Measurements from ENCODE around the gene RUSF1. TPM values are rescaled to one million over a fixed set of nuclear protein-coding genes. Genes with fewer than 3 reads are reported as not detected.

Gene RUSF1
- total and polyA plus RNA-seq, 12 donors: 41.2 to 110 (median 65.3) TPM

GRCh38 chr16:31458073-31458843, 49.9 kb downstream of the RUSF1 start:
- intact Hi-C loops (cut with DNase I): no loop called here

GRCh38 chr16:31456988-31457360, 51.2 kb downstream of the RUSF1 start:
- H3K4me3 ChIP-seq: peak overlapping the region in 1 of 4 donors; percentile 90
- DNase-seq: peak in 1 of 7 donors; percentile 51

More at GRCh38 chr16:31458073-31458843, 49.9 kb downstream of the RUSF1 start:
- H3K4me1 ChIP-seq (replicated peaks in 1 of 2): peaks cover 37 to 57% of the 10 kb centered on the region in 2 donors
- H3K4me3 ChIP-seq: peak overlapping the region; percentile 12 to 90 (median 48)
- H3K27ac ChIP-seq: peak overlapping the region; percentile 96 to 100 (median 99)
- H3K9me3 ChIP-seq (replicated peaks in 1 of 3): no peaks in the 10 kb centered on the region
- WGBS, 4 donors: 0 to 1% (median 1%) methylated on average over 5 to 42 of the region's 42 CpGs
- H3K36me3 ChIP-seq (replicated peaks in 1 of 2): peaks cover 0 to 15% of the 10 kb centered on the region in 2 donors
- H3K27me3 ChIP-seq: no peaks in the 10 kb centered on the region
- peak in 6 of 7 donors; percentile 62 to 82 (median 68) for DNase-seq
- TF ChIP-seq CTCF (IDR thresholded peaks at IDR 0.05) (peak in 3 of 6 experiments; percentile 20 to 30 (median 26)), POLR2A (IDR thresholded peaks at IDR 0.05) (peak; percentile 11 to 60)

GRCh38 chr16:31455601-31456314, 52.4 kb downstream of the RUSF1 start:
- Histone ChIP-seq H3K9me3 (replicated peaks in 1 of 3) (no peaks in the 10 kb centered on the region), H3K4me3 (no peak overlapping the region), H3K36me3 (replicated peaks in 1 of 2) (no peaks in the 10 kb centered on the region), H3K27me3 (no peaks in the 10 kb centered on the region), H3K27ac (peak overlapping the region in 1 of 5 donors; percentile 8), H3K4me1 (replicated peaks in 1 of 2) (peaks cover 56 to 71% of the 10 kb centered on the region in 2 donors)
- 70 to 83% (median 74%) methylated on average over 11 to 17 of the region's 17 CpGs for WGBS, 4 donors
- TF ChIP-seq POLR2A (IDR thresholded peaks at IDR 0.05): no peak
- no peak for TF ChIP-seq CTCF (IDR thresholded peaks at IDR 0.05)
- intact Hi-C loops (cut with DNase I): no loop called here
- DNase-seq: peak in 3 of 7 donors; percentile 20 to 55 (median 22)

More at GRCh38 chr16:31456988-31457360, 51.2 kb downstream of the RUSF1 start:
- Histone ChIP-seq H3K27ac (peak overlapping the region in 1 of 5 donors; percentile 100), H3K4me1 (replicated peaks in 1 of 2) (peaks cover 50 to 69% of the 10 kb centered on the region in 2 donors), H3K36me3 (replicated peaks in 1 of 2) (peaks cover 0 to 2% of the 10 kb centered on the region in 2 donors), H3K27me3 (no peaks in the 10 kb centered on the region), H3K9me3 (replicated peaks in 1 of 3) (no peaks in the 10 kb centered on the region)
- 77 to 82% (median 80%) methylated on average over 8 of the region's 8 CpGs for WGBS, 4 donors
- no peak for TF ChIP-seq POLR2A (IDR thresholded peaks at IDR 0.05)
- TF ChIP-seq CTCF (IDR thresholded peaks at IDR 0.05): no peak
- intact Hi-C loops (cut with DNase I): no loop called here

All from adrenal gland (tissue), 12 donors.